Endothelial cell of umbilical vein (primary cell): ENCODE measurements around the gene RHOBTB1. TPM values are rescaled to one million over a fixed set of nuclear protein-coding genes. Genes with fewer than 3 reads are reported as not detected.

Source experiments
- BruUV-seq: library from RNA; stranded (reverse); fragments of 400-500 nt; replicated peaks from 2 replicates; lab custom pipeline; 2021; lab: Mats Ljungman, UMichigan
- CTCF ChIA-PET: fragments of 300-600, 350-600 bp; sonication (Branson Sonifier 250); formaldehyde crosslinking; loops from one replicate; lab custom pipeline; 2021; ENCODE audit warnings: antibody characterized with exemption, inconsistent platforms; lab: Charles Lee
- POLR2A ChIA-PET: fragments of 300-600, 350-600 bp; sonication (Branson Sonifier 250); formaldehyde crosslinking; loops from one replicate; lab custom pipeline; 2021; ENCODE audit warnings: antibody characterized with exemption, inconsistent platforms; lab: Charles Lee
- DNase-seq: peaks from one replicate; pipeline ENCODE4 v3.0.0-alpha.2; 2011; ENCODE audit warnings: low read depth, low spot score
- FAIRE-seq: peaks from 2 replicates; lab custom pipeline; 2011; peaks lifted over from hg19 to GRCh38; lab: Jason Lieb, UNC
- H2AFZ ChIP-seq: 2 replicates; pipeline ENCODE4 v1.6.0; 2012; ENCODE audit warnings: low read depth, low read length, control low read depth, inconsistent platforms
- H3K27ac ChIP-seq: 2 replicates; pipeline ENCODE4 v1.5.1; 2011; ENCODE audit warnings: low read depth, mild to moderate bottlenecking, control low read depth, low read length, moderate library complexity; ENCODE audit not compliant: insufficient read depth
- H3K27me3 ChIP-seq, 2 experiments: 2 replicates each; pipeline versions ENCODE4 v1.6.0 to v1.6.1; 2011; ENCODE audit warnings: low read length in 2 of 2, mixed read lengths in 1 of 2; ENCODE audit not compliant: control insufficient read depth in 2 of 2, insufficient read depth in 2 of 2
- H3K36me3 ChIP-seq, 2 experiments: 2 replicates in 1 of 2; 3 replicates in 1 of 2; pipeline ENCODE4 v1.5.1; 2011; ENCODE audit warnings: low read length in 2 of 2, mild to moderate bottlenecking in 1 of 2, moderate library complexity in 1 of 2; ENCODE audit not compliant: control insufficient read depth in 2 of 2, insufficient read depth in 2 of 2; ENCODE audit errors: extremely low read depth in 1 of 2
- H3K4me1 ChIP-seq: 3 replicates; pipeline ENCODE4 v1.5.1; 2011; ENCODE audit warnings: mild to moderate bottlenecking, low read length; ENCODE audit not compliant: control insufficient read depth, insufficient read depth; ENCODE audit errors: extremely low read depth
- H3K4me2 ChIP-seq: 2 replicates; pipeline ENCODE4 v1.6.1; 2011; ENCODE audit warnings: low read length, control low read depth, mixed read lengths; ENCODE audit not compliant: insufficient read depth
- H3K4me3 ChIP-seq, 3 experiments: fragments of 200-600 bp in 1 of 3; sonication (generic), shearing (Covaris generic) in 1 of 3; replicated peaks in 1 of 3; 2 replicates each; pipeline ENCODE4 v1.5.1; 2011 to 2016; ENCODE audit warnings: control low read depth in 3 of 3, low read length in 3 of 3, mild to moderate bottlenecking in 2 of 3, inconsistent platforms in 1 of 3, low read depth in 1 of 3, moderate library complexity in 1 of 3; ENCODE audit not compliant: insufficient read depth in 1 of 3
- H3K79me2 ChIP-seq: 2 replicates; pipeline ENCODE4 v1.6.0; 2012; ENCODE audit warnings: low read length, inconsistent platforms; ENCODE audit not compliant: control insufficient read depth, insufficient read depth
- H3K9ac ChIP-seq: replicated peaks from 2 replicates; pipeline ENCODE3; 2011; ENCODE audit warnings: low read length, control low read depth; ENCODE audit not compliant: insufficient read depth; ENCODE audit errors: extremely low read depth
- H3K9me1 ChIP-seq: replicated peaks from 3 replicates; pipeline ENCODE4 v1.6.0; 2011; ENCODE audit warnings: mild to moderate bottlenecking, low read length; ENCODE audit not compliant: control insufficient read depth, insufficient read depth; ENCODE audit errors: extremely low read depth
- H3K9me3 ChIP-seq: replicated peaks from 2 replicates; pipeline ENCODE4 v1.5.1; 2012; ENCODE audit warnings: low read length, inconsistent platforms; ENCODE audit not compliant: control insufficient read depth, insufficient read depth
- H4K20me1 ChIP-seq: replicated peaks from 2 replicates; pipeline ENCODE3; 2011; ENCODE audit warnings: mild to moderate bottlenecking, low read length; ENCODE audit not compliant: control insufficient read depth, insufficient read depth; ENCODE audit errors: extremely low read depth
- EZH2 ChIP-seq: IDR thresholded peaks from 2 replicates; pipeline ENCODE4 v1.6.1; 2012; ENCODE audit warnings: borderline replicate concordance, low read depth, mild to moderate bottlenecking, moderate library complexity, low read length, inconsistent platforms; ENCODE audit not compliant: severe bottlenecking
- FOS ChIP-seq: IDR thresholded peaks from 2 replicates; pipeline ENCODE4 v1.6.1; 2011; ENCODE audit warnings: mild to moderate bottlenecking, low read length, moderate library complexity, borderline replicate concordance; ENCODE audit not compliant: insufficient read depth
- GATA2 ChIP-seq: IDR thresholded peaks from 2 replicates; pipeline ENCODE4 v1.7.0; 2011; ENCODE audit warnings: low read depth, mild to moderate bottlenecking, moderate library complexity, mixed read lengths, low read length; ENCODE audit not compliant: insufficient read length, insufficient read depth
- JUN ChIP-seq: IDR thresholded peaks from 2 replicates; pipeline ENCODE4 v1.6.1; 2011; ENCODE audit warnings: borderline replicate concordance, low read depth; ENCODE audit not compliant: insufficient read length, insufficient read depth
- MYC ChIP-seq: IDR thresholded peaks from one replicate; pipeline ENCODE4 v1.6.1; 2011; ENCODE audit warnings: mild to moderate bottlenecking, low read depth, low read length
- POLR2A ChIP-seq: IDR thresholded peaks from 2 replicates; pipeline ENCODE4 v1.6.1; 2012; ENCODE audit warnings: low read depth, mild to moderate bottlenecking, control low read depth, low read length
- POLR2AphosphoS5 ChIP-seq: IDR thresholded peaks from 2 replicates; pipeline ENCODE4 v1.6.1; 2012; ENCODE audit warnings: low read depth, mild to moderate bottlenecking, control low read depth, low read length, moderate library complexity; ENCODE audit not compliant: insufficient read depth
- dilution Hi-C: fragments of 300-500 bp; cut with MboI; formaldehyde crosslinking; loops from one replicate; pipeline ENCODE4 v1.15.0; 2019; ENCODE audit warnings: low sequenced_read_pairs; ENCODE audit not compliant: extremely low pct_ligation_motif_present
- intact Hi-C: fragments of 100-400 bp; cut with micrococcal nuclease; formaldehyde crosslinking; loops from one replicate; pipeline ENCODE4 v1.10.0; 2022
- polyA plus RNA-seq, 4 experiments: library from polyadenylated mRNA; depleted of rRNA in 3 of 4; stranded (reverse) in 3 of 4; unstranded in 1 of 4; fragments of >200 nt; gene quantifications; 2 replicates each; pipeline versions ENCODE4 v1.2.1 to v1.2.3, GENCODE V29; 2011 to 2012; ENCODE audit warnings: missing spikeins in 1 of 4
- total RNA-seq: library from RNA; stranded (reverse); gene quantifications from 2 replicates; pipeline ENCODE4 v1.2.3, GENCODE V29; 2021
- TF ChIP-seq, protein P1 (sequence below), 2 donors: IDR thresholded peaks; 1 replicate in 1 of 2; 2 replicates in 1 of 2; pipeline ENCODE4 v1.5.1; 2011; ENCODE audit warnings: low read length in 2 of 2, mild to moderate bottlenecking in 2 of 2, moderate library complexity in 2 of 2, control low read depth in 1 of 2, inconsistent platforms in 1 of 2, low read depth in 1 of 2; ENCODE audit not compliant: insufficient read depth in 1 of 2; ENCODE audit errors: extremely low read depth in 1 of 2
- TF ChIP-seq, protein P2 (sequence below): IDR thresholded peaks from 2 replicates; pipeline ENCODE4 v1.6.1; 2011; ENCODE audit not compliant: insufficient read depth, insufficient read length

The RHOBTB1 gene
- total and polyA plus RNA-seq, 2 donors (not counting 3 experiments of a cell fraction or from before 2014, with no cell fraction given) = 21.2 to 31.0 TPM

DNA sequence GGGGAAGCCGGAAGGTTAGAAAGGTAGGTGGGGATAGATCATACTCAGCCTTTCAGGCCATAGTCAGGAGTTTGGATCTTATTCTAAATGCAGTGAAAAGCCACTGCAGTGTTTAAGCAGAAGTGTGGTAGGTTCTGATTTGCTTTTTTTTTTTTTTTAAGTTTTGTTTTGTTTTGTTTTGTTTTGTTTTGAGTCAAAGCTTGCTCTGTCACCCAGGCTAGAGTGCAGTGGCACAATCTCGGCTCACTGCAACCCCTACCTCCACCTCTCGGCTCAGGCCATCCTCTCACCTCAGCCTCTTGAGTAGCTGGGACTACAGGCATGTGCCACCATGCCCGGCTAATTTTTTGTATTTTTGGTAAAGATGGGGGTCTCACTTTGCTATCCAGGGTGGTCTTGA is 23.5 kb downstream of the RHOBTB1 start:
- Histone ChIP-seq H3K27me3 (no peaks in the 10 kb centered on the region), H3K79me2 (peaks cover 6% of the 10 kb centered on the region), H3K9me1 (no peaks in the 10 kb centered on the region), H3K4me2 (no peak overlapping the region), H3K4me1 (no peaks in the 10 kb centered on the region), H3K9me3 (no peaks in the 10 kb centered on the region), H3K9ac (no peak overlapping the region), H2AFZ (no peak overlapping the region), H4K20me1 (no peaks in the 10 kb centered on the region), H3K36me3 (no peaks in the 10 kb centered on the region), H3K27ac (no peak overlapping the region), H3K4me3 (no peak overlapping the region)
- no peak for FAIRE-seq
- intact Hi-C loops = loop anchor here (5.0 kb wide), 1 partner anchor 458 kb away; no protein-coding TSS in a partner anchor
- BruUV-seq = no TSS peak
- POLR2A ChIA-PET = no interaction called here
- dilution Hi-C loops = no loop called here
- DNase-seq = no peak
- TF ChIP-seq, protein P1, sequence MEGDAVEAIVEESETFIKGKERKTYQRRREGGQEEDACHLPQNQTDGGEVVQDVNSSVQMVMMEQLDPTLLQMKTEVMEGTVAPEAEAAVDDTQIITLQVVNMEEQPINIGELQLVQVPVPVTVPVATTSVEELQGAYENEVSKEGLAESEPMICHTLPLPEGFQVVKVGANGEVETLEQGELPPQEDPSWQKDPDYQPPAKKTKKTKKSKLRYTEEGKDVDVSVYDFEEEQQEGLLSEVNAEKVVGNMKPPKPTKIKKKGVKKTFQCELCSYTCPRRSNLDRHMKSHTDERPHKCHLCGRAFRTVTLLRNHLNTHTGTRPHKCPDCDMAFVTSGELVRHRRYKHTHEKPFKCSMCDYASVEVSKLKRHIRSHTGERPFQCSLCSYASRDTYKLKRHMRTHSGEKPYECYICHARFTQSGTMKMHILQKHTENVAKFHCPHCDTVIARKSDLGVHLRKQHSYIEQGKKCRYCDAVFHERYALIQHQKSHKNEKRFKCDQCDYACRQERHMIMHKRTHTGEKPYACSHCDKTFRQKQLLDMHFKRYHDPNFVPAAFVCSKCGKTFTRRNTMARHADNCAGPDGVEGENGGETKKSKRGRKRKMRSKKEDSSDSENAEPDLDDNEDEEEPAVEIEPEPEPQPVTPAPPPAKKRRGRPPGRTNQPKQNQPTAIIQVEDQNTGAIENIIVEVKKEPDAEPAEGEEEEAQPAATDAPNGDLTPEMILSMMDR (IDR thresholded peaks at IDR 0.05; ENCODE audit: extremely low read depth in 1 of 2, insufficient read depth in 1 of 2, low read depth in 1 of 2, low read length in 2 of 2) = no peak
- TF ChIP-seq JUN = no peak
- TF ChIP-seq GATA2 = no peak
- TF ChIP-seq MYC = no peak
- no peak for TF ChIP-seq POLR2A
- TF ChIP-seq FOS = no peak
- no peak for TF ChIP-seq POLR2AphosphoS5
- TF ChIP-seq EZH2 = no peak
- TF ChIP-seq, protein P2, sequence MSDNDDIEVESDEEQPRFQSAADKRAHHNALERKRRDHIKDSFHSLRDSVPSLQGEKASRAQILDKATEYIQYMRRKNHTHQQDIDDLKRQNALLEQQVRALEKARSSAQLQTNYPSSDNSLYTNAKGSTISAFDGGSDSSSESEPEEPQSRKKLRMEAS = no peak
- CTCF ChIA-PET = no interaction called here
